Testis (tissue), 3 donors: ENCODE measurements around the gene PRR5L. TPM values are rescaled to one million over a fixed set of nuclear protein-coding genes. Genes with fewer than 3 reads are reported as not detected.

ENCODE experiments used
- DNase-seq: peaks from one replicate; pipeline ENCODE4 v3.0.0-alpha.2; 2019
- H3K27ac ChIP-seq, 2 donors: fragments of 200-600 bp; sonication (generic); one replicate each; pipeline ENCODE4 v1.5.1; 2019
- H3K27me3 ChIP-seq: fragments of 200-600 bp; sonication (generic); one replicate; pipeline ENCODE4 v1.5.1; 2019
- H3K36me3 ChIP-seq: fragments of 200-600 bp; sonication (generic); one replicate; pipeline ENCODE4 v1.5.1; 2017; ENCODE audit warnings: low read depth; ENCODE audit errors: missing control alignments
- H3K4me1 ChIP-seq: fragments of 200-600 bp; sonication (generic); one replicate; pipeline ENCODE4 v1.5.1; 2019
- H3K4me3 ChIP-seq, 2 donors: fragments of 200-600 bp; sonication (generic); one replicate each; pipeline ENCODE4 v1.5.1; 2017 to 2019
- H3K9me3 ChIP-seq: fragments of 200-600 bp; sonication (generic); one replicate; pipeline ENCODE4 v1.5.1; 2017
- POLR2A ChIP-seq: fragments of 450-650 bp; IDR thresholded peaks from one replicate; pipeline ENCODE4 v1.6.1; 2017; ENCODE audit warnings: antibody characterized with exemption, mild to moderate bottlenecking, moderate library complexity
- WGBS, 2 donors: methylation state at CpG; one replicate each; pipeline ENCODE4 v1.1.5; 2018; 5-methylcytosine and 5-hydroxymethylcytosine counted together
- intact Hi-C: fragments of 100-400 bp; cut with DNase I; formaldehyde crosslinking; loops from one replicate; pipeline ENCODE4 v1.15.1; 2023; ENCODE audit warnings: low total_unique reads
- polyA plus RNA-seq: library from polyadenylated mRNA; stranded (reverse); fragments of 350-450 nt; fragmentation: Illumina TruSeq; extraction: RNeasy Lipid Tissue Mini Kit (QIAGEN cat#74804); gene quantifications from one replicate; pipeline ENCODE4 v1.2.3, GENCODE V29; 2014; ENCODE audit warnings: low read depth, low replicate concordance; ENCODE audit not compliant: insufficient read depth
- total RNA-seq, 2 donors: library from RNA; depleted of rRNA; stranded (reverse); fragments of >200 nt; gene quantifications; one replicate each; pipeline ENCODE4 v1.2.3, GENCODE V29; 2016
- TF ChIP-seq, protein P1 (sequence below), 3 experiments: fragments of 450-650 bp in 2 of 3; fragments of 200-600 bp in 1 of 3; sonication (generic) in 1 of 3; IDR thresholded peaks; one replicate each; pipeline ENCODE4 v1.5.1; 2016 to 2019; ENCODE audit warnings: antibody characterized with exemption in 3 of 3, mild to moderate bottlenecking in 2 of 3, moderate library complexity in 1 of 3

The PRR5L gene
- total and polyA plus RNA-seq, 3 donors from 2014 or later, result 8.1 to 15.4 (median 14.7) TPM

DNA sequence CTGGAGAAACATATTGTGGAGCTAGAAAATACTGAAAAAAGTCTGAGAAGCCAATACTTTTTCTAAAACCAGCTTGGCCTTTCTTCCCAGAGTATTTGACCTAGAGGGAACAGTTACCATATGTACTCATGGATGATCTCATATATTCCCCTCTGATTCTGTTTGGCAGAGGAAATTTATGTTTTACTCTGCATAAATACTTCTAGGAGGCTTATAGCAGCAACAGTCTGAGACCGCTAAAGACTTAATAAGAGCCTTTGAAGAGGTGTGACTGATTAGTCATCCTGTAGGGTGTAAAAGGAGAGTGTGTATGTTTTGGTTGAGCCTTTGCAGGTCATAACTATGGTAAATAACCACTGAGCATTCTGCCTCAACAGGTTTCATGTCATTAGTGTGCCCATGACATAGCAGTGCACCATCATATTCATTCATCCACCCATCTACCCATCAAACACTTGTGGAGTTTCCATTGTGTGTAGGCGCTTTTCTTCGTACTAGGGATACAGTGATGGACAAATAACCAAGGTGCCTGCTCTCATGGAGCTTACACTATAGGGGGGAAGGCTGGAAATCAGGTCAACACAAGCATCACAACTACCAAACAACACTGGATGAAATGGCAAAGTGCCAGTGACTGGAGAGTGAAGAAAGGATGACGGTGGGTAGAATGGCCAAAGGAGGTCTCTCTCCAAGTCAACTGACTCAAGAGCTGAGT is 169.5 kb downstream of the PRR5L start:
- DNase-seq, result no peak

DNA sequence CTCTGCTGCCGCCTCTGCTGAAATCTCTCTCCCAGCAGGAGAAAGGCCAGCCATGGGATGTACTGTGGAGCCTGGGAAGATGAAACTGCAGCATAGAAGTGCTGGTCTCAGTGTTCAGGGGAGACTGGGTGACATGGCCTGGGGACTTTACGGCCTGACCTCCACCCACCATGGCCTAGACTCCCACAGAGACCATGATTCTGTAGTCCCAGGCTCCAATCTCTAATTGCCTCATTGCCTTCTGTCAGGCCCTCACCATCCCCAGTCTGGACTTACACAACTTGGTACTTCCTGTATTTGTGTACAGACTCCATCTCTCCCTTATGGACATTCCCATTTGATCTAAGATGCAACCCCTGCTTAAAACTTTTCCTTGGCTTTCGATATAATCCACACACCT is 170.9 kb downstream of the PRR5L start:
- intact Hi-C loops, result no loop called here
- Histone ChIP-seq H3K27me3 (no peaks in the 10 kb centered on the region), H3K36me3 (no peaks in the 10 kb centered on the region), H3K27ac (no peak overlapping the region), H3K9me3 (no peaks in the 10 kb centered on the region), H3K4me1 (no peaks in the 10 kb centered on the region), H3K4me3 (no peak overlapping the region)
- 97 to 100% methylated on average over 3 of the region's 3 CpGs for WGBS, 2 donors
- DNase-seq, result no peak
- no peak for TF ChIP-seq POLR2A
- TF ChIP-seq, protein P1, sequence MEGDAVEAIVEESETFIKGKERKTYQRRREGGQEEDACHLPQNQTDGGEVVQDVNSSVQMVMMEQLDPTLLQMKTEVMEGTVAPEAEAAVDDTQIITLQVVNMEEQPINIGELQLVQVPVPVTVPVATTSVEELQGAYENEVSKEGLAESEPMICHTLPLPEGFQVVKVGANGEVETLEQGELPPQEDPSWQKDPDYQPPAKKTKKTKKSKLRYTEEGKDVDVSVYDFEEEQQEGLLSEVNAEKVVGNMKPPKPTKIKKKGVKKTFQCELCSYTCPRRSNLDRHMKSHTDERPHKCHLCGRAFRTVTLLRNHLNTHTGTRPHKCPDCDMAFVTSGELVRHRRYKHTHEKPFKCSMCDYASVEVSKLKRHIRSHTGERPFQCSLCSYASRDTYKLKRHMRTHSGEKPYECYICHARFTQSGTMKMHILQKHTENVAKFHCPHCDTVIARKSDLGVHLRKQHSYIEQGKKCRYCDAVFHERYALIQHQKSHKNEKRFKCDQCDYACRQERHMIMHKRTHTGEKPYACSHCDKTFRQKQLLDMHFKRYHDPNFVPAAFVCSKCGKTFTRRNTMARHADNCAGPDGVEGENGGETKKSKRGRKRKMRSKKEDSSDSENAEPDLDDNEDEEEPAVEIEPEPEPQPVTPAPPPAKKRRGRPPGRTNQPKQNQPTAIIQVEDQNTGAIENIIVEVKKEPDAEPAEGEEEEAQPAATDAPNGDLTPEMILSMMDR (IDR thresholded peaks at IDR 0.05), result no peak

More for the DNA sequence above, 169.5 kb downstream of the PRR5L start:
- no peaks in the 10 kb centered on the region for H3K27me3 ChIP-seq
- no peak overlapping the region for H3K4me3 ChIP-seq
- H3K27ac ChIP-seq, result no peak overlapping the region
- intact Hi-C loops, result no loop called here
- H3K36me3 ChIP-seq, result no peaks in the 10 kb centered on the region
- no peaks in the 10 kb centered on the region for H3K9me3 ChIP-seq
- no peaks in the 10 kb centered on the region for H3K4me1 ChIP-seq
- TF ChIP-seq, protein P1 (IDR thresholded peaks at IDR 0.05), result no peak
- no peak for TF ChIP-seq POLR2A
- 95 to 96% methylated on average over 4 of the region's 4 CpGs for whole genome bisulfite sequencing, 2 donors

DNA sequence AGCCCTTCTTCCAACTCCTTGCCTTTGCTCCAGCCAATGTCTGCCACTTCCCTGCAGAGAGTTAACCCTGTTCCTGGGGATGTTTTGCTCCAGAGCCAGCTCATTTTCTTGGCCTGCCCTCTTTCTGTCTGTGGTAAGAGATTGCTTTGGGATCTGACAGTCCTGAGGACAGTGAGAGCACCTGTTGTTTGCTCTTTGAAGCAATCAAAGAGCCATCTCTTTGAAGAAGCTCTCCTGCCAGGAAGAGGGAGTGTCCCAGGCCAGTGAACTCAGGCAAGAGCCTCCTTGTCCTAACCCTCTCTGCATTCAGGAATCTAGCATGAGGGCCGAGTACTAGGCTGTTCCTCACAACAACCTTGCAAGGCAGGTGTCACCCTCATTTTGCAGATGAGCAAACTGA is 171.8 kb downstream of the PRR5L start:
- Histone ChIP-seq H3K27ac (no peak overlapping the region), H3K9me3 (no peaks in the 10 kb centered on the region), H3K4me1 (no peaks in the 10 kb centered on the region), H3K4me3 (no peak overlapping the region), H3K27me3 (no peaks in the 10 kb centered on the region), H3K36me3 (no peaks in the 10 kb centered on the region)
- TF ChIP-seq, protein P1 (IDR thresholded peaks at IDR 0.05), result no peak
- TF ChIP-seq POLR2A, result no peak
- no peak for DNase-seq
- WGBS, 2 donors, result 67 to 71% methylated on average over 1 of the region's 1 CpG
- intact Hi-C loops, result no loop called here

DNA sequence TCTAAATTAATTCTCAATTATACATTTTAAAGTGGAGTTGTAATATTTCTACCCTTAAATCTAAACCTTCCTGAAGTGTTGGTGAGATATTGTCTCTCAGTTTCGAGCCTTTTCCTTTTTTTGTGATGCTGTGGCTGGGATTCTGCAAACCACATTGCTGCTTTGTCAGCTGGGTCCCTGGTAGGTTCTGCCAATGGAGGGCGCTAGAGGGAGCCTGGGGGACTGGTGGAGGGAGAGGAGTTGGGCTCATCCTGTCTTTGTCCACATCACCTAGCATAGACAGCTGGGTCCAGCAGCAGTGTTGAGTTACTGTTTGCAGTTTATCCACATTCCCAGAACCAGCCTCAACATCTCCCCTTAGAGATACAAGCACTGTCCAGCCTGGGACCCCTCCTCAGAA is 173.0 kb downstream of the PRR5L start:
- Histone ChIP-seq H3K27me3 (no peaks in the 10 kb centered on the region), H3K4me3 (no peak overlapping the region), H3K27ac (no peak overlapping the region), H3K4me1 (no peaks in the 10 kb centered on the region), H3K36me3 (no peaks in the 10 kb centered on the region), H3K9me3 (no peaks in the 10 kb centered on the region)
- TF ChIP-seq, protein P1 (IDR thresholded peaks at IDR 0.05), result no peak
- no peak for TF ChIP-seq POLR2A
- WGBS, 2 donors, result 63 to 67% methylated on average over 2 of the region's 2 CpGs
- DNase-seq, result no peak
- intact Hi-C loops, result no loop called here
